ENCODE data around the gene ZCCHC14. TPM values are rescaled to one million over a fixed set of nuclear protein-coding genes. Genes with fewer than 3 reads are reported as not detected.
"Not testable (repeated sequence)": the region's sequence is repeated elsewhere in the genome, so short reads cannot be mapped to it uniquely, and the experiment has no call there.

The ZCCHC14 gene
- total RNA-seq, 1 experiment from 2014 or later: 4.7 TPM

GRCh38 chr16:87484487-87485331 is 8.1 kb downstream of the ZCCHC14 start:
- no peak for DNase-seq (ENCODE audit: extremely low read depth, low read depth)

GRCh38 chr16:87483481-87483880 is 9.3 kb downstream of the ZCCHC14 start:
- no peak for DNase-seq (ENCODE audit: extremely low read depth, low read depth)

GRCh38 chr16:87482670-87483069 is 10.2 kb downstream of the ZCCHC14 start:
- DNase-seq (ENCODE audit: extremely low read depth, low read depth): not testable (repeated sequence)

- no peak for DNase-seq (ENCODE audit: extremely low read depth, low read depth)
Observed at GRCh38 chr16:87482266-87482665, 10.6 kb downstream of the ZCCHC14 start.

GRCh38 chr16:87481711-87482110 is 11.1 kb downstream of the ZCCHC14 start:
- DNase-seq (ENCODE audit: extremely low read depth, low read depth): not testable (repeated sequence)

GRCh38 chr16:87477209-87477981 is 15.4 kb downstream of the ZCCHC14 start:
- DNase-seq (ENCODE audit: extremely low read depth, low read depth): not testable (repeated sequence)

- no peak for DNase-seq (ENCODE audit: extremely low read depth, low read depth)
Observed at GRCh38 chr16:87474566-87474996, 18.2 kb downstream of the ZCCHC14 start.

GRCh38 chr16:87474017-87474416 is 18.8 kb downstream of the ZCCHC14 start:
- no peak for DNase-seq (ENCODE audit: extremely low read depth, low read depth)

- no peak for DNase-seq (ENCODE audit: extremely low read depth, low read depth)
Observed at GRCh38 chr16:87472935-87473334, 19.9 kb downstream of the ZCCHC14 start.

- DNase-seq (ENCODE audit: extremely low read depth, low read depth): no peak
Observed at GRCh38 chr16:87472142-87472778, 20.6 kb downstream of the ZCCHC14 start.

GRCh38 chr16:87471278-87472141 is 21.3 kb downstream of the ZCCHC14 start:
- DNase-seq (ENCODE audit: extremely low read depth, low read depth): no peak

- no peak for DNase-seq (ENCODE audit: extremely low read depth, low read depth)
Observed at GRCh38 chr16:87470332-87470731, 22.5 kb downstream of the ZCCHC14 start.

- DNase-seq (ENCODE audit: extremely low read depth, low read depth): no peak
Observed at GRCh38 chr16:87469169-87469568, 23.7 kb downstream of the ZCCHC14 start.

- DNase-seq (ENCODE audit: extremely low read depth, low read depth): no peak
Observed at GRCh38 chr16:87468550-87468949, 24.3 kb downstream of the ZCCHC14 start.

GRCh38 chr16:87466975-87467501 is 25.8 kb downstream of the ZCCHC14 start:
- DNase-seq (ENCODE audit: extremely low read depth, low read depth): no peak

- DNase-seq (ENCODE audit: extremely low read depth, low read depth): no peak
Observed at GRCh38 chr16:87465879-87466278, 26.9 kb downstream of the ZCCHC14 start.

- no peak for DNase-seq (ENCODE audit: extremely low read depth, low read depth)
Observed at GRCh38 chr16:87465306-87465705, 27.5 kb downstream of the ZCCHC14 start.

GRCh38 chr16:87464691-87465300 is 28.0 kb downstream of the ZCCHC14 start:
- DNase-seq (ENCODE audit: extremely low read depth, low read depth): no peak

All from NCI-H460 (cell line).